Mammary epithelial cell (primary cell): ENCODE data around the gene RAB40B.

ENCODE experiments used
- CTCF ChIP-seq, 2 donors: IDR thresholded peaks in 1 of 2; conservative IDR thresholded peaks in 1 of 2; 2 replicates each; pipeline ENCODE4 v1.5.1; 2011 to 2012; ENCODE audit warnings: inconsistent platforms in 2 of 2, low read length in 2 of 2, mild to moderate bottlenecking in 2 of 2, control low read depth in 1 of 2, low read depth in 1 of 2; ENCODE audit not compliant: insufficient read depth in 1 of 2; ENCODE audit errors: extremely low read depth in 1 of 2
- EZH2 ChIP-seq: IDR thresholded peaks from 2 replicates; pipeline ENCODE4 v1.6.1; 2012; ENCODE audit warnings: low read length, inconsistent platforms, borderline replicate concordance

GRCh38 chr17:82662711-82663261, 35.7 kb downstream of the RAB40B start:
- TF ChIP-seq CTCF (conservative IDR thresholded peaks at IDR 0.05 in 1 of 2, IDR thresholded peaks at IDR 0.05 in 1 of 2; ENCODE audit: extremely low read depth in 1 of 2, insufficient read depth in 1 of 2, low read depth in 1 of 2, low read length in 2 of 2): no peak
- no peak for TF ChIP-seq EZH2
